Heart left ventricle (tissue), 13 donors: ENCODE measurements around the gene PCDHGB5.

Experiments
- POLR2A ChIP-seq, 2 donors: fragments of 450-650 bp; IDR thresholded peaks; one replicate each; pipeline ENCODE4 v1.6.1; 2017; ENCODE audit warnings: antibody characterized with exemption in 2 of 2, mild to moderate bottlenecking in 2 of 2, moderate library complexity in 2 of 2
- TF ChIP-seq, protein P1 (sequence below), 12 donors: fragments of 200-600 bp; sonication (generic) in 4 of 12; IDR thresholded peaks; one replicate each; pipeline versions ENCODE4 v1.5.0 to v1.8.0; 2018 to 2022; ENCODE audit warnings: antibody characterized with exemption in 12 of 12, mild to moderate bottlenecking in 5 of 12
- donor health status: ischemic (EF 13 %, LVEDD 7.1; RV severe dilation, severe dysfunction).
- donor health status: DM: no; HTN: yes; CAD: no.
- donor health status: DM: no; HTN: no; CAD: no.
- donor health status: ischemic (EF 25% LVEDD 6.9; RV normal size, moderate dysfunction).
- donor health status: ischemic (EF 25% LVEDD 5.7; RV mildly dilated, moderate dysfunction).
- donor health status: ischemic (EF 35%, LVEDD 5.7; RV mildly dilated, moderate dysfunction).
- donor health status: nonischemic (EF 11% LVEDD 7.7; RV severe dilation, severe dysfunction).
- donor health status: DM: yes; HTN: yes; CAD: no.
- donor health status: PGD.
- donor health status: ischemic (EF 29% LVEDD 5.4; RV normal size, mild dysfunction).
- donor health status: nonischemic (EF 23%, LVEDD 6.1; RV moderate dilation, normal function).

DNA sequence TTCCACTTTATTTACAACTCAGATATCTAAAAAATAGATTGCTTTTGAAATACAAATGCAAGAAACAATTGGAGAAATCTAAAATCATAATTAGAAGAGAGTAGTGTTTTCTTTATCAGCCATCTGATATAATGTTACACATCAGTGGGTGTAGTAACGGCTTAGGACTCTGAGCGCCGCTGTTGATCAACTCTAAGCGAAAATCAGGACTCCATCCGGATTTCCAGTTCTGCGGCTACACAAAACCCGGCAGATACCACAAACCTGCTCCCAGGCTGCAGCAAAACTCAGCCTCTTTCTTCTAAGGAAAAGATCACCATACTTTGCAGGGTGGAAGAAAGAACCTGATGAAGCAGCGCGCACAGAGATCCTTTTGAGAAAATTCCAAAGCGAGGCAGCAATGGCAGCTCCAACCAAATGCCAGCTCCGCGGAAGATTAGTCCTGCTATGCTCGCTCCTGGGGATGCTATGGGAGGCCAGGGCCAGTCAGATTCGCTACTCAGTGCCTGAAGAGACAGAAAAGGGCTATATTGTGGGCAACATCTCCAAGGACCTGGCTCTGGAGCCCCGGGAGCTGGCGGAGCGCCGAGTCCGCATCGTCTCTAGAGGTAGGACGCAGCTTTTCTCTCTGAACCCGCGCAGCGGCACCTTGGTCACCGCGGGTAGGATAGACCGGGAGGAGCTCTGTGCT, 5.0 kb downstream of the PCDHGB5 start, which contains the start of gene PCDHGA9:
- TF ChIP-seq, protein P1, sequence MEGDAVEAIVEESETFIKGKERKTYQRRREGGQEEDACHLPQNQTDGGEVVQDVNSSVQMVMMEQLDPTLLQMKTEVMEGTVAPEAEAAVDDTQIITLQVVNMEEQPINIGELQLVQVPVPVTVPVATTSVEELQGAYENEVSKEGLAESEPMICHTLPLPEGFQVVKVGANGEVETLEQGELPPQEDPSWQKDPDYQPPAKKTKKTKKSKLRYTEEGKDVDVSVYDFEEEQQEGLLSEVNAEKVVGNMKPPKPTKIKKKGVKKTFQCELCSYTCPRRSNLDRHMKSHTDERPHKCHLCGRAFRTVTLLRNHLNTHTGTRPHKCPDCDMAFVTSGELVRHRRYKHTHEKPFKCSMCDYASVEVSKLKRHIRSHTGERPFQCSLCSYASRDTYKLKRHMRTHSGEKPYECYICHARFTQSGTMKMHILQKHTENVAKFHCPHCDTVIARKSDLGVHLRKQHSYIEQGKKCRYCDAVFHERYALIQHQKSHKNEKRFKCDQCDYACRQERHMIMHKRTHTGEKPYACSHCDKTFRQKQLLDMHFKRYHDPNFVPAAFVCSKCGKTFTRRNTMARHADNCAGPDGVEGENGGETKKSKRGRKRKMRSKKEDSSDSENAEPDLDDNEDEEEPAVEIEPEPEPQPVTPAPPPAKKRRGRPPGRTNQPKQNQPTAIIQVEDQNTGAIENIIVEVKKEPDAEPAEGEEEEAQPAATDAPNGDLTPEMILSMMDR (IDR thresholded peaks at IDR 0.05): peak in 8 of 12 donors; percentile 9 to 32 (median 18)
- no peak for TF ChIP-seq POLR2A (IDR thresholded peaks at IDR 0.05)
